Hepatocyte (in vitro differentiated cells): ENCODE measurements around the gene ACSM2B. TPM values are rescaled to one million over a fixed set of nuclear protein-coding genes. Genes with fewer than 3 reads are reported as not detected.
A peak's percentile ranks its signal among the peaks of the same experiment; 100 is the strongest.
"Not testable (repeated sequence)": the region's sequence is repeated elsewhere in the genome, so short reads cannot be mapped to it uniquely, and the experiment has no call there.

Experiments used
- DNase-seq: peaks from one replicate; pipeline ENCODE4 v3.0.0-alpha.2; 2016; ENCODE audit warnings: low spot score
- H2AFZ ChIP-seq: fragments of 200-600 bp; sonication (generic); 2 replicates; pipeline ENCODE4 v1.6.0; 2016; ENCODE audit warnings: antibody characterized with exemption, mild to moderate bottlenecking
- H3K27ac ChIP-seq: fragments of 200-600 bp; sonication (generic); 2 replicates; pipeline ENCODE4 v1.5.1; 2016; ENCODE audit warnings: mild to moderate bottlenecking
- H3K27me3 ChIP-seq: fragments of 200-600 bp; sonication (generic); 2 replicates; pipeline ENCODE4 v1.6.1; 2016
- H3K36me3 ChIP-seq: fragments of 200-600 bp; sonication (generic); replicated peaks from 2 replicates; pipeline ENCODE4 v1.5.1; 2016; ENCODE audit warnings: low read depth; ENCODE audit not compliant: insufficient read depth
- H3K4me1 ChIP-seq: fragments of 200-600 bp; sonication (generic); 2 replicates; pipeline ENCODE4 v1.5.1; 2016; ENCODE audit warnings: mild to moderate bottlenecking, moderate library complexity; ENCODE audit not compliant: insufficient read depth
- H3K4me2 ChIP-seq: fragments of 200-600 bp; sonication (generic); 2 replicates; pipeline ENCODE4 v1.6.0; 2016
- H3K4me3 ChIP-seq: fragments of 200-600 bp; sonication (generic); 2 replicates; pipeline ENCODE4 v1.5.1; 2016; ENCODE audit warnings: mild to moderate bottlenecking
- H3K79me2 ChIP-seq: fragments of 200-600 bp; sonication (generic); 2 replicates; pipeline ENCODE4 v1.6.0; 2017; ENCODE audit warnings: mild to moderate bottlenecking
- H3K9me2 ChIP-seq: fragments of 200-600 bp; sonication (generic); replicated peaks from 2 replicates; pipeline ENCODE4 v1.6.0; 2017; ENCODE audit warnings: mild to moderate bottlenecking; ENCODE audit not compliant: insufficient read depth
- H3K9me3 ChIP-seq: fragments of 200-600 bp; sonication (generic); 2 replicates; pipeline ENCODE4 v1.5.1; 2016; ENCODE audit warnings: low read depth, mild to moderate bottlenecking
- H4K20me1 ChIP-seq: fragments of 200-600 bp; sonication (generic); 2 replicates; pipeline ENCODE4 v1.6.0; 2016; ENCODE audit warnings: mild to moderate bottlenecking; ENCODE audit not compliant: insufficient read depth, poor library complexity, severe bottlenecking
- CTCF ChIP-seq: fragments of 200-600 bp; sonication (generic); IDR thresholded peaks from 2 replicates; pipeline ENCODE4 v1.5.1; 2016; ENCODE audit warnings: antibody characterized with exemption, mild to moderate bottlenecking; ENCODE audit not compliant: poor library complexity
- EZH2 ChIP-seq: fragments of 200-600 bp; sonication (generic); IDR thresholded peaks from 2 replicates; pipeline ENCODE4 v1.6.1; 2016; ENCODE audit warnings: antibody characterized with exemption, mild to moderate bottlenecking, borderline replicate concordance
- EZH2phosphoT487 ChIP-seq: fragments of 200-600 bp; sonication (generic); IDR thresholded peaks from one replicate; pipeline ENCODE4 v1.6.1; 2018; ENCODE audit warnings: antibody characterized with exemption, mild to moderate bottlenecking, low read depth, moderate library complexity; ENCODE audit not compliant: unreplicated experiment, severe bottlenecking
- WGBS: methylation state at CpG from one replicate; pipeline ENCODE4 v1.1.6; 2016; ENCODE audit warnings: low lambda C conversion rate; ENCODE audit errors: missing lambda C conversion rate; 5-methylcytosine and 5-hydroxymethylcytosine counted together
- polyA plus RNA-seq: library from polyadenylated mRNA; unstranded; fragments of >200 nt; fragmentation: Nextera tagmentation; extraction: Ambion mirVana; gene quantifications from 2 replicates; pipeline ENCODE4 v1.2.1, GENCODE V29; 2016
- total RNA-seq: library from RNA; depleted of rRNA; stranded (reverse); fragments of >200 nt; gene quantifications from 2 replicates; pipeline ENCODE4 v1.2.3, GENCODE V29; 2014

Gene ACSM2B
- total and polyA plus RNA-seq, 2 experiments from 2014 or later, result 32.7 to 43.6 TPM

GRCh38 chr16:20610211-20610891 is 34.2 kb upstream of the ACSM2B start:
- Histone ChIP-seq H2AFZ (no peak overlapping the region), H3K4me1 (no peaks in the 10 kb centered on the region), H3K9me2 (no peaks in the 10 kb centered on the region), H3K4me2 (no peak overlapping the region), H3K27ac (no peak overlapping the region), H3K27me3 (no peaks in the 10 kb centered on the region), H3K4me3 (no peak overlapping the region), H3K79me2 (no peaks in the 10 kb centered on the region), H3K36me3 (no peaks in the 10 kb centered on the region), H3K9me3 (no peaks in the 10 kb centered on the region), H4K20me1 (no peaks in the 10 kb centered on the region)
- TF ChIP-seq CTCF (no peak), EZH2 (no peak)
- WGBS, result 72% methylated on average over 6 of the region's 6 CpGs
- DNase-seq, result peak; percentile 19

- H3K4me3 ChIP-seq, H3K27me3 ChIP-seq, H3K27ac ChIP-seq, H3K4me2 ChIP-seq, H2AFZ ChIP-seq, H3K9me2 ChIP-seq, H3K36me3 ChIP-seq, H3K9me3 ChIP-seq, H3K79me2 ChIP-seq, H4K20me1 ChIP-seq, H3K4me1 ChIP-seq: not testable (repeated sequence)
- TF ChIP-seq CTCF, result peak; percentile 15
- 51% methylated on average over 11 of the region's 11 CpGs for WGBS
- DNase-seq, result peak; percentile 13
These were observed 26.0 kb upstream of the ACSM2B start for GRCh38 chr16:20602205-20602604.

DNA sequence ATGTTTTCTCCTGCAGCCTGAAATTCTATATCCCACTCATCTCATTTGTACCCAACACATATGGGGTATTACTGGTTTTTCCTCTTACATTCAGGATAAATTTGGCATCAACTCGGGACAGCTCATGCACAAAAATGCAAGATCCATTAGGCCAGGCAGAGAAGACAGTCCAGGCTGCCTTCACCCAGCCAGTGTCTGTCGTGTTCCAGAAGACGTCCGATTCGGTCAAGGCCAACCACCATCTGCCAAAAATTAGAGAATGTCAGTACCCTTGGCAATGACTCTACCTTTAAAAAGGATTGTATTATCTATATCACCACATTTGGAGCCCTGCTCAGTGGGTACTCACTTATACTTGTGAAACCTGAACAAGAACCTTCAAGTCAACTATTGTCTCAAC is 23.3 kb upstream of the ACSM2B start:
- H3K4me1 ChIP-seq, H3K36me3 ChIP-seq, H3K27me3 ChIP-seq, H3K27ac ChIP-seq, DNase-seq, H3K9me3 ChIP-seq, H3K4me2 ChIP-seq, H4K20me1 ChIP-seq, H3K79me2 ChIP-seq, H3K4me3 ChIP-seq, H2AFZ ChIP-seq, H3K9me2 ChIP-seq: not testable (repeated sequence)
- 89% methylated on average over 5 of the region's 5 CpGs for WGBS

DNA sequence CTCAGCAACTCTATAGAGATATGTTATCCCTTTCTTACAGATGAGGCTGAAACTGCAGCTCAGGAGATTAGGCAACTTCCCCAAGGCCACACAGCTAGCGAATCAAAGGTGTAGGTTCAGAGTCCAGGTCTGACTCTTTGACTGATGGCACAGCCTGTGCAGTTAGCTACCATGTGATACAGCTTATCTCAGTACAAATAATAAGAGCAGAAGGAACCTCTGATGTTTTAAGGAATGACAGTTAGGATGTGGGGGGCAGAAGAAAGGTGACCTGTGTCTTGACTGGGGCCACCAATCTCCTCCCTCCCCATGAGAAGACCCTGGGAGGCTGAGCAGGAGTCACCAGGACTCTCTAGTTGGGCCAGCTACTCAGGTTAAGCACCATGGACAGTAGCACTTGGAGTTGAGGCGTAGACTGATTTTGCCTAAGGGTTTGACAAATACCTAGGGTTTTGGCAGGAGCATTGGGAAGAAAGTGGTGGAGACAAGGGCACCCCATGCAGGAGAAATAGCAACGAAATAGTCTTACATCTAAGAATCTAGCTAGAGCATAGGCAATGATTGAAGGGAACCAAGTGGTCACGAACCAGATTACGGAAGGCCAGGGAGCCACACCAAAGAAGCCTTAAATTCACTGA is 22.8 kb upstream of the ACSM2B start:
- Histone ChIP-seq H3K4me3 (no peak overlapping the region), H4K20me1 (no peaks in the 10 kb centered on the region), H3K36me3 (no peaks in the 10 kb centered on the region), H3K4me2 (no peak overlapping the region), H3K9me3 (no peaks in the 10 kb centered on the region), H3K9me2 (no peaks in the 10 kb centered on the region), H3K4me1 (peaks cover 4% of the 10 kb centered on the region), H2AFZ (no peak overlapping the region), H3K79me2 (no peaks in the 10 kb centered on the region), H3K27ac (no peak overlapping the region), H3K27me3 (no peaks in the 10 kb centered on the region)
- no peak for TF ChIP-seq EZH2phosphoT487
- TF ChIP-seq CTCF, result no peak
- no peak for TF ChIP-seq EZH2
- 67% methylated on average over 5 of the region's 5 CpGs for WGBS
- DNase-seq, result peak; percentile 67

GRCh38 chr16:20595694-20596093 is 19.5 kb upstream of the ACSM2B start:
- H3K79me2 ChIP-seq, H3K27ac ChIP-seq, H3K9me2 ChIP-seq, H3K27me3 ChIP-seq, H3K36me3 ChIP-seq, H3K9me3 ChIP-seq, DNase-seq, H2AFZ ChIP-seq, H3K4me1 ChIP-seq, H3K4me3 ChIP-seq, H3K4me2 ChIP-seq, H4K20me1 ChIP-seq: not testable (repeated sequence)
- WGBS, result 70% methylated on average over 2 of the region's 2 CpGs

GRCh38 chr16:20595068-20595467 is 18.9 kb upstream of the ACSM2B start:
- DNase-seq, H3K4me1 ChIP-seq, H3K27me3 ChIP-seq, H4K20me1 ChIP-seq, H3K79me2 ChIP-seq, H3K9me3 ChIP-seq, H3K9me2 ChIP-seq, H3K27ac ChIP-seq, H3K4me3 ChIP-seq, H3K4me2 ChIP-seq, H2AFZ ChIP-seq, H3K36me3 ChIP-seq: not testable (repeated sequence)
- 89% methylated on average over 2 of the region's 2 CpGs for WGBS
